Stimulated activated CD4-positive, alpha-beta T cell treated with anti-CD3 and anti-CD28 coated beads, Interleukin-1b, Interleukin-23, amount 100 ng/mL, for 1 hour (primary cell): ENCODE data around the gene KCNH2.
"Not testable (repeated sequence)": the region's sequence is repeated elsewhere in the genome, so short reads cannot be mapped to it uniquely, and the experiment has no call there.

ENCODE experiments used
- DNase-seq, 2 donors: peaks; one replicate each; pipeline ENCODE4 v3.0.0-alpha.2; 2020; ENCODE audit warnings: low read depth in 2 of 2

Gene KCNH2

DNA sequence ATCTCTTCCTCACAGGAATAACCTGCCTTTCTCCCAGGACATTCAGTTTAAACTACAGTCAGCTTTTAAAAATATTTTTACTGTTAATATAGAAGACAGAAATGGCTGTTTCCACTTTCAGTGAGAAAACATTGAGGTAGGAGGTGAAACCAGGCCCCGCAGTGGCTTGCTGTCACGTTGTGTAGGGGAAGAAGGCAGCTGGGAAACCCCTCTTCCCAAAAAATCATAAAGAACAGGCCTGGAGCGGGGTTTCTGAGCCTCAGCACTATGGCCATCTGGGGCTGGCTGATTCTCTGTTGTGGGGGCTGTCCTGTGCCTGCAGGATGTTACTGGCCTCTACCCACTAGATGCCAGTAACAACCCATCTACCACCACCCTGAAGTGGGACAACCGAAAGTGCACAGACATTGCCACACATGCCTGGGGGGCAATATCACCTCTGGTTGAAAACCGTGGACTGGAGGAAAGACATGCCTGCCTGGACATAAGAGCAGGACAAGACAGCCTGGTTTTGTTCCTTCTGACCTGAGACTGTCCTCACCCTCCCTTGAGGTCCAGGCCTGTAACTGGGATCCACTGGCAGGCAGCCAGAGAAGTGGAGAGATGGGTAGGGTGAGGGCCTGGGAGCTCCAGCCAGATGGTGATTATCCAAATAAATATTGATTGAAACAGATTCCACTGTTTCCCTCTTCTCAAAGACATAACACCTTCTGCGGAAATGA is 43.9 kb downstream of the KCNH2 start:
- no peak for DNase-seq

DNA sequence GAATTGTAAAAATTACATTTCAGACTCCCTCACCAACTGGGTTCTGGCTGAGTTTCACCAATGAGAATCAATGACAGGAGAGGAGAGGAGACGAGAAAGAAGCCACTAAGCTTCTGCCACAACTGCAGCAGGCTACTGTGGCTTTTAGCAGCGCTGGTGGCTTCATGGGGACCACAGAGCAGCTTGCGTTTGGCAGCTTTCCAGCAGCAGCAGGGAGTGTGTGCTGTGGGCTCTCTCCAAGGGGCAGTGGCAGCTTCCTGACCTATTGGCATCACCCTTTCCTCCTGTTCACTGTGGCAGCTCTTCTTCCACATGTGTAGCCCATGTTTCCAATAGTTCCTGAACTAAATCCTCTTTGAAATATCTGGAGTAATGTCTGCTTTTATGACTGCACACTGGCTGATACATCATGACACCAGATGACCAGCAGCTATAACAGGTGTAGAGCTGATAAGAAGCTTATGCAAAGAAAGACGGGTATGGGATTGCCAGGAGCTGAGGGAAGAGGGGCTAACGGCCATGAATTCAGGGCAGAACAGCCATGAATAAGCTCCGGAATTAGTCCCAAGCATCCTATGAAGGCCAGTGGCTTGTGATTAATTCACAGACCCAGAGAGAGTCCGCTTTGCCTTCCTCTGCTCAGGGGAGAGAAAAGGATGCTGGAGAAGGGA is 46.8 kb downstream of the KCNH2 start:
- DNase-seq = no peak

DNA sequence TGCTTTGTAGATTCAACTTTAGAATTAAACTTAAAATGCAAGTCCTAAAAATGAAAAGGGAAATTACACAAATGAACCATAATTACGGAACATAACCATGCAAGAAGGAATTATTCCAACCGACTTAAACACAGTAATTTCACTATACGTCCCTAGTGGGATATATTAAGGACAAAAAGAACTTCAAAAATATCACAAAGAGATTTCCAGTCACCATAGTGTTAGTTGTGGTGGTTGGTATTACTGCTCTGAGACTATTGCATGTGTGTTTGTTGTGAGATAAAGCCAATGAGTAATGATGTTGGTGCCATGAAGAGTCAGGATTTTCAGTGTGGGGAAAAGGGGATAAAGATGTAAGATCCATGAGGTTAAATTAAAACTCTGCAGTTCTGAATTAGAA is 49.6 kb downstream of the KCNH2 start:
- DNase-seq = no peak

DNA sequence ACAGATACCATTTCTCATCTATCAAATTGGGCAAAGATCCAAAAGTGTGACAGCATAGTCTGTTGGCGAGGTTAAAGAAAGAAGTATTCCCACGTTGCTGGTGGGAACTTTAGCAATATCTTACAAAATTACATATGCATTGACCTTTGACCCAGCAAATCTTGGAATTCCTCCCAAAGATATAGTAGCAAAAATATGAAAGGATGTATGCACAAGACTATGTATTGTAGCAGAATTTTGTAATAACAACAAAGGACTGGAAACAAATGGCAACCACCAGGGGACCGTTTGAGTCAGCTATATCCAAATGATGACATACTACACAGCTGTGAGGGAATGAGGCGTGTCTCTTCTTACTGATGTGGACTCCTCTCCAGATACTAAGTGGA is 50.2 kb downstream of the KCNH2 start:
- DNase-seq = no peak

DNA sequence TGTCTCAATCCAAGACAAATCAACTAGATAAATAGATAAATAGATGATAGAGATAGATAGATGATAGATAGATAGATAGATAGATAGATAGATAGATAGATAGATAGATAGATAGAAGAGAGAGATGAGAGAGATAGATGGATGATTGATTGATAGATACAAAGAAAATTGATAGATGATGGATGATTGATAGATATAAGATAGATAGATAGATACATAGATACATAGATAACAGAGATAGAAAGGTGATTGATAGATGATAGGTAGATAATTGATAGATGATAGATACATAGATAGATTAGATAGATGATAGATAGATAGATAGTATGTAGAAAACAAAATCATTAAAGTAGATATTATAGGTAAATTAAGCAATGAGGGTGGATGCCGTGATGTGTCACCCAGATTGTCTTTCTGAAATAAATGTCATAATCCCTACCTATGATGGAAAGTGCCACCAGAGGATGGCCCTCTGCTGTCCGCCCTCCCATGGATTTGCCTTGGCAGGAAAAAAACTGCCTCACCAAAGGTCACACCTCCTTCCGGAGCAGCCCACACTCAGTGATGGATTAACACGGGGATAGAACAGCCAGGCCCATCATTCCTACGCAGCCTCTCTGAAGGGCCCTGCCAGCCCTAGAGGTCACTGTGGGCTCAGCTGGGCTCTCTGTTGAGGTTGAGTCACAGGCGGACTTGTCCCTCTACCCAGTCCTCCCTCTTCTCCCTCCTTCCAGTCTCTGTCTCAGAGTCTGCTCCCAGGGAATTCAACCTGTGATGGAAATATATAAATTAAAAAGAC is 50.8 kb downstream of the KCNH2 start:
- no peak for DNase-seq

DNA sequence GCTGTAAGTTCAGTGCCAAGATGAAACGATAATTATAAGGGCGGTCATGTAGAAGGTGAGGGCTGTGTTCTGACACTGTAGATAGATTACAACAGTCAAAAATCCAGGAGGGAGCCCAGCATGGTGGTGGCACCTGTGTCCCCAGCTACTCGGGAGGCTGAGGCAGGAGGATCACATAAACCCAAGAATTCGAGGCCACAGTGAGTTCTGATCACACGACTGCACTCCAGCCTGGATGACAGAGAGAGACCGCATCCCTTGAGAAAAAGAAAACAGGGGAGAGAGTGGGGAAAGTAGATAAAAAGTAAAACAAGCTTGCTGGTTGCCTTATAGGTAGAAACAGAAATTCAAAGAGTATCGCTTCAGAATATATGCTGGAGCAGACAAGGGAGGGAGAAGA is 52.1 kb downstream of the KCNH2 start:
- DNase-seq = no peak

GRCh38 chr7:150924369-150924781 is 53.7 kb downstream of the KCNH2 start:
- DNase-seq = no peak

DNA sequence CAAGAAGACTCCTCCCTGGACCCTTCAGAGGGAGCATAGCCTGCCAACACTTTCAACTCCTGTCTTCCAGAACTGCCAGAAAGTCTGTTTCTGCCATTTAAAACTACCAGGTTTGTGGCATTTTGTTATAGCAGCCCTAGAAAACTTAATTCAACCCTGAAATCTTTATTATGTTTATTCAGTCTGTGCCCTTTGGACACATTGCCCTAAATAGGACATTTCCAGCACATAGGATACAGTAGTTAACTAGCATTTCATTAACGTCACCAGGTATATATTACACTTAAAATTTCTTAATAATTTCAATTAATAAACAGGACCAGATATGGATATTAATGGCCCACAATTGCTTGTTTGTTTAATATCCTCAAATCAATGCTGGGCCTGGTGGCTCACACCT is 54.3 kb downstream of the KCNH2 start:
- no peak for DNase-seq

- DNase-seq = no peak
These were observed 54.9 kb downstream of the KCNH2 start for GRCh38 chr7:150923196-150923595.

DNA sequence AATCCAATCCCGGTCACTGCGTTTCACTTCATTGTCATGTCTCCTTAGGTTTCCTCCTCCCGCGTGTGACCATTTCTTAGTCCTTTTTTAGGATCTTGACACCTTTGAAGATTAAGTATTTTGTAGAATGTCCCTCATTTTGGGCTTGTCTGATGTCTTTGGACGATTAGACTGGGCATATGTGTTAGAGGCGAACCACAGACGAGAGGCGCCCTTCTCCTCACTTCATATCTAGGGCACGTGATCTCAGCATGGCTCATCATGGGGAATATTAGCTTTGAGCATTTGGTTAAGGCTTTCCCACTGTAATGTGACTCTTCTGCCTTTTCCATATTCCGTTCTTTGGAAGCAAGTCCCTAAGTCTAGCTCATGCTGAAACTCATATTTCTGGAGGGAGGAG is 59.0 kb downstream of the KCNH2 start:
- no peak for DNase-seq

DNA sequence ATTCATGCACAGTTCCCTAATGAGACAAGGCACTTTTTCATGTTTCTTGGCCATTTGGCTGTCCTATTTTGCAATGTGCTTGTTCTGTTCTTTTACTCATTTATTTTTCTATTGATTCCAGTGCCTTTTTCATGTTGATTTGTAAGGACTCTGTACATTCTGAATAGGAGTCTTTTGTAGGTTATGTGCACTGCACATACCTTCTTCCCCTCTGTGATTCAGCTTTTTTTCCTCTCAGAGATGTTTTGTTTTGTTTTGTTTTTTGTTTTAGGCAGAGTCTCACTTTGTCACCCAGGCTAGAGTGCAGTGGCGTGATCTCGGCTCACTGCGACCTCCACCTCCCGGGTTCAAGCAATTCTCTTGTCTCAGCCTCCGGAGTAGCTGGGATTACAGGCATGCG is 59.7 kb downstream of the KCNH2 start:
- no peak for DNase-seq

GRCh38 chr7:150917969-150918368 is 60.2 kb downstream of the KCNH2 start:
- no peak for DNase-seq

DNA sequence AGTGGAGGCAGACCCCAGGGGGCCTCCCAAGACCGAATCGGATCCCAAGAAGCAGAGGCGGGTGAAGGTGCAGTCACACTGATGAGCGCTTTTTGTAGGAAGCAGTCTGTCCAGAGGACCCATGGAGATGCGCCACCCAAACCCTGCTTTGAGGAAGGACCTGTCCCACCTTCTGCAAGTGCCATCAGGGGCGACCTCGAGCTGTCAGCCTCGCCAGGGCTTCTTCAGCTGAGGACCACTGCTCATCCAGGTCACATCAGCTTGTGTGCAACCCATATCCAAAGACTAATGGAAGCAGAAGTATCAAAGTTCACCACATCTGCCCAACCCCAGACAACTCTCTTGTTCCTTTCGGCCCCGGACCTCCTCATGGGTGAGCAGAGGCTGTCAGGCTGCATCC is 61.5 kb downstream of the KCNH2 start:
- no peak for DNase-seq

- no peak for DNase-seq
These were observed 63.2 kb downstream of the KCNH2 start for GRCh38 chr7:150914966-150915365.

DNA sequence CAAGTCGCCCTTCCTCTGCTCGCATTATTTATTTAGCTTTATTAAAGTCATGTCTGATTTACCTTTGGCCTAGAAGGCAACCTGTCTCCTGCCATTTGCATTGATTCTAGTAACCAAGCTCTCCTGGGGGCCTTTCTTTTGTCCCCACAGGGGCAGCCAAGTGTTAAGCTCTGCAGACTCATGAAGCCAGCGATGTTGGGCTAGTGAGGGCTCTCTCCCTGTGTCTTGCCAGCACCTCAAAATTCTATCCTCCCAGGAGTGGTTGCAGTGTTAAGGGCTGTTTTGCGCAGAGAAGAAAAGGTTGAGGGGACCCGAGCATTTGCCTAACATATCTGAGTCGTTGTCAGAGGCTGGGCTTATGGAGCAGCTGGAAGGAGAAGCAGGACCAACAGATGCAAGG is 63.9 kb downstream of the KCNH2 start:
- no peak for DNase-seq

DNA sequence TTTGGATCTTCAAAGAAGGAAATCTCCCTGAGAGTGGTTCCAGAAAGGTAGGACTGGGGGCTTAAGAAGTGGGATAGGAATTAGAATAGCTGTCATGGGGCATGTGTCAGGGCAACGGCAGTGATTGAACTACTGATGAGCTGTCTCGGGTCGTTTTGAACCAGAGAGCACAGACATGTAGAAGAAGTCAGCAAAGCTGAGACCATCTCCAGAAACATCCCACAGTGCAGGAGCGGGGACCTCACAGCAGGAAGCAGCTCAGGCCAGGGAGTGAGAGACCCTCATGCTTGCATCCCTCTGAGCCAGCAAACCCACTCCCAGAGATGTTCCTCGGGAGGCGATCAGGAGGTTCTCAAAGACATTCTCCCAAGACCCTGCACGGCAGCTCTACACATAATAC is 65.7 kb downstream of the KCNH2 start:
- no peak for DNase-seq

GRCh38 chr7:150911590-150912267 is 66.4 kb downstream of the KCNH2 start:
- no peak for DNase-seq

DNA sequence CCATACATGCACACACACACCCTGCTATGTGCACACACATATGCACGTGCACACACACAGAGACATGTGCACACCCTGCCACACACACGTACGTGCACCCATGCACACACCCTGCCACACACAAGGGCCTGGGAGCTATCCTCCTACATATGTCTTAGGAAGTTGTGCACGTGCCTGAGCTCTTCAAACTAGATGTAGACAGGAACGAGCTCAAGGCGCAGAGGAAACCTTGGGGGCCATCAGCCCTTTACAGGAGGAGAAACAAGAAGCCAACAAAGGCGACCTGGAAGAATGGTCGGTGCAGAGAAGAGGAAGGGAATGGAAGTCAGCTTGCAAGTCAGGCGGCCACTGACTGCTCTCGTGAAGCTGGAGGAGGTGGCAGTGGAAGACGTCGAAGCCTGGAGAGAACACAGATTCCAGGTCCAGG is 67.1 kb downstream of the KCNH2 start:
- DNase-seq = no peak

DNA sequence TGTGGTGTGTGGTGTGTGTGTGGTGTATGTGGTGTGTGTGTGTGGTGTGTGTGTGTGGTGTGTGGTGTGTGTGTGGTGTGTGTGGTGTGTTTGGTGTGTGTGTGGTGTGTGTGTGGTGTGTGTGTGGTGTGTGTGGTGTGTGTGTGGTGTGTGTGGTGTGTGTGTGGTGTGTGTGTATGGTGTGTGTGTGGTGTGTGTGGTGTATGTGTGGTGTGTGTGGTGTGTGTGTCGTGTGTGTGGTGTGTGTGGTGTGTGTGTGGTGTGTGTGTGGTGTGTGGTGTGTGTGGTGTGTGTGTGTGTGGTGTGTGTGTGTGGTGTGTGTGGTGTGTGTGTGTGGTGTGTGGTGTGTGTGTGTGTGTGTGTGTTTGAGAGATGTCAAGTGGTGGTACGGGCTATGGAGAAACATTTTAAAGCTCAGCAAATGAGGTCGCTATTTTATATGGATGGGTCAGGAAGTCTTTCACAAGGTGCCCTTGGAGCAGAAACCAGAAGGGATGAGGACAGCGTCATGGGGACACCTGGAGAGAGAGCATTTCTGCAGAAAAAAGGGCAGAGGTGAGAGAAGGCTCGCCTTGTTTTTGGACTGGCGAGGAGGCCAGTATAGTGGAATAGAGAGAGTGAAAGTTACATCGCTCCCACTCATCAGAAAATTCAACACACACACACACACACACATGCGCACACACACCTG is 67.7 kb downstream of the KCNH2 start:
- DNase-seq = not testable (repeated sequence)

DNA sequence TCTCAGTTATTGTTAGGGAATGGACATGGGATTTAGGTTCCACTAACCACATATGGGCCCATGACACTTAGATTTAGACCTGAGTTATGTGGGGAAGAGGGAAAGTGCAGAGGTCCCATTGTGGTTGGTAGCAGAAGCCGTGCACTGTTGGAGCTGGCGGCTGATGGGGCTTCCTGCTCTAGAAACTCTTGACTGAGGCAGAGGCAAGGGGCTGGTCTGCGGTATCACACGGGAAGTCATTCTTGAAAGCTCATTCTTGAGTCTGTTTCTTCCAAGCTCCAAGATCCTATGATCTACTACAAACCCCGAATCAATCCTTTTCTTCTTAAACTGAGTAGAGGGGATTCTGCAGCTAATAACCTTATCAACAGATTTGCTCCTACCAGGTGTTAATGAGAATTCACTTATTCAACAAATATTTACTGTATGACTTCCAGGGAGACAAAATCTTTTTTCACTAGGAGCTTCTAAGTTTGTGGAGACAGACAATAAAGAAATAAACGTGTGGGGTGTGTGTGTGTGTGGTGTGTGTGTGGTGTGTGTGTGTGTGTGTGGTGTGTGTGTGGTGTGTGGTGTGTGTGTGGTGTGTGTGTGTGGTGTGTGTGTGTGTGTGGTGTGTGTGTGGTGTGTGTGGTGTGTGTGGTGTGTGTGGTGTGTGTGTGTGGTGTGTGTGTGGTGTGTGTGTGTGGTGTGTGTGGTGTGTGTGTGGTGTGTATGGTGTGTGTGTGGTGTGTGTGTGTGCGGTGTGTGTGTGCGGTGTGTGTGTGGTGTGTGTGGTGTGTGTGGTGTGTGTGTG is 68.7 kb downstream of the KCNH2 start:
- no peak for DNase-seq

- DNase-seq = no peak
These were observed 69.9 kb downstream of the KCNH2 start for GRCh38 chr7:150908173-150908572.
